NCI-H1694 (cell line): Measurements from ENCODE around the gene CNTNAP5.
A peak's percentile ranks its signal among the peaks of the same experiment; 100 is the strongest.

Experiments
- DNase-seq: peaks from one replicate; lab custom pipeline; 2025; lab: John Stamatoyannopoulos, UW

The CNTNAP5 gene

DNA sequence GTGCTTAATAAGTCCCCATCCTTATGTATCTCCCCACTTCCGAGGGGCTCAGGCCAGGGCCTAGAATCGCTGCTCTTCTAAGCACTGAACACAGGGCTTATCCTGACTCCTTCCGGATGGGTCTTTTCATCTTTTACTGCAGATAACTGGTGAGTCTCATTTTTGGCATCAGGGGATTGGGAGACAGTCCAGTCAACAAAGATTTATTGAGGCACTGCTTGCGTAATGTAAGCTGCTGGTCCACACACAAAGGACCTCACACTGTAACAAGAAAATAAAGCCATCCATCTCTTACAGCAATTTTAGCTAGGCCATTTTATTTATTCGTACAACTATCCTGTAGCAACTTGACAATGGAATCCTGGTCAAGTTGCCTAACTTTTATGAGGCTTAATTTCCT, 600.5 kb downstream of the CNTNAP5 start:
- no peak for DNase-seq

DNA sequence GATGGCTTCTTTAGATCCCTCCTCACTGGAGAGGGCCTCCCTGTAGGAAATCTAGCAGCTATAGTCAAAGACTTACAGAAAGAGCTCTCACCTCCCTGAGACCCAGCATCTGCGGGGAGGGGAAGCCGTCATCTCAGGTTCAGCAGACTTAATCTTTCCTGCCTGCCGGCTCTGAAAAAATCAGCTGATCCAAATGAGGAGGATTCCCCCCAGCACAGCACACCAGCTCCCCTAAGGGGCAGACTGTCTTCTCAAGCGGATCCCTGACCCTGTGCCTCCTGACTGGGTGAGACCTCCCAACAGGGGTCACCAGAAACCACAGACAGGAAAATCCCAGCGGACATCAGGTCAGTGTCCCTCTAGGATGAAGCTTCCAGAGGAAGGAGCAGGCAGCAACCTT, 601.9 kb downstream of the CNTNAP5 start:
- DNase-seq = no peak

DNA sequence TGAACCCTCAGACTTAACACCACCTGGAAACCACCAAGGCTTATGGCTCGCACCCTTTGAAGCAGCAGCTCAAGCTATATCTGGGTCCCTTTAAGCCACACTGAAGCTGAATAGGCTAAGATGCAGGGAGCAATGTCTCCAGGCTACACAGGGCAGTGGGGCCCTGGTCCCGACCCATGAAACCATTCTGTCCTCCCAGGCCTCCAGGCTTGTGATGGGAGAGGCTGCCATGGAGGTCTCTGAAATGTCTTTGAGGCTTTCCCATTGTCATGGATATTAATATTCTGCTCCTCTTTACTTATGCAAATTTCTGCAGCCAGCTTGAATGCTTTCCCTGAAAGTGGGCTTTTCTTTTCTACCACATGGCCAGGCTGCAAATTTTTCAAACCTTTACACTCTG, 608.7 kb downstream of the CNTNAP5 start:
- DNase-seq = no peak

DNA sequence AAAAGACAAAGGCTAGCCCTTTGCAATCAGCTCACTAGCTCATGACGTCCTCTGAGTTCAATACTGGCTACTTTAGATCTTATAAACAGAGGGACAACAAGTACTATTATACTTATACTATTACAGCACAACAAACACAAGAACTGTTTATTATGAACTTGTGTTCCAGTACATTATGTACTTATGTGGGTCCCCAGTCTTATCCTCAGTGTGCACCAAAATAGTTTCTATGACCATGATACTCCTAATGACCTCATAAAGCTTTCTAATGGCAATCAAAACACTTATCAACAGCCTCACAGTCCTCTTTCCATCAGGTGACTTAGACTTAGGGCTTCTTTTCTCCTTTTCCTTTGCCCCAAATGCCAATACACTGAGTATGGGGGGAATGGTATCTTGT, 614.4 kb downstream of the CNTNAP5 start:
- no peak for DNase-seq

DNA sequence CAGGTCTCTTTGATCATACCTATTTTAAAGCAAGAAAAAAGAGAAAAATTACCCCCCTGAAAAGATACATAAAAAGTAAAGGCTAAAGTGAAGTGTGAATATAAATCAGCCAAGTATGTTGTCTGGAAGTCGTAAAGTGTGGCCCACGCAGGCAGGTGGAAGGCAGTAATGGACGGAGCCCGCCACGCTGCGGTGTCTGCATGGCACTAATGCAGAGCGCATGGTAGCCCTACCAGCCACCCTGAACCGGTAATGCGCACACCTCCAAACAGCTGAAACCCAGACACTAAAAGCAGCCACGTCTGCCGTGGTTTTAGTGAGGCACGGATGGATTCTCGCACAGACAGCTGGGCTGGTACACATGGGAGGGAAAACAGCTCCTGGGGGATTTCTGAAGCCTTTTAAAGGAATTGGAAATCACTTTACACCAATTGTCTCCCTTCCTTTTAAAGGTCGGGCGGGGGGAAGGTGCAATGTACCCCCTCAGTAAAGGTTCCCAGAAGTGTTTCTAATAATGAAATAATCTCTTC, 615.2 kb downstream of the CNTNAP5 start:
- DNase-seq = no peak

DNA sequence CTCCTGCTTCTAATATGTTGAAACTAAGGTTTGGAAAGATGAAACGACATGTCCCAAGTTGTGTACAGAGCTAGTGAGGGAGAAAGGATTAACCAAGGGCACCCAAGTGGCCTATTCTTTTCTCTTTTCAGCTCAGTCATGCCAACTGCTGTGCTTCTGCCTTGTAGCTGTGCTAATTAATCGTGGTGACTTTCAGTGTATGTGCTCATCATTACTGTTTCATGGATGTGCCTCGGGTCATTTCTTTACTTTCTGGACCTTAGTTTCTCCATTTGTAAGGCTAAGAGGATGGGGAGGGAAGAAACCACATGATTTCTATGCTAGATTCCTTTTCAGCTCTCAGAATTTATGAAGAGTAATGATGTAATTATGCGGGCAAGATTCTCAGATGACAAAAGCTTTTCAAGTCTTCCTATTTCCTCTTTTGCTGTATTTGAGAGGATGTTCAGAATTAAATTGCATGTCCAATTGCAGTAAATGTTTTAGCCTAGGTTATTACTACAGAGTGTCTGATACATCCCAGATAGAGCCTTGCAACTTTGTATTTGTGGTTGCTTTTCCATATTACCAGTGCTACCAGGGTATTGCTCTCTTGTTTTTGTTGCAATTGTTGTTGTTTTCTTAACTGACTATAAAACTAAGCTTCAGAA, 621.2 kb downstream of the CNTNAP5 start:
- DNase-seq = no peak

DNA sequence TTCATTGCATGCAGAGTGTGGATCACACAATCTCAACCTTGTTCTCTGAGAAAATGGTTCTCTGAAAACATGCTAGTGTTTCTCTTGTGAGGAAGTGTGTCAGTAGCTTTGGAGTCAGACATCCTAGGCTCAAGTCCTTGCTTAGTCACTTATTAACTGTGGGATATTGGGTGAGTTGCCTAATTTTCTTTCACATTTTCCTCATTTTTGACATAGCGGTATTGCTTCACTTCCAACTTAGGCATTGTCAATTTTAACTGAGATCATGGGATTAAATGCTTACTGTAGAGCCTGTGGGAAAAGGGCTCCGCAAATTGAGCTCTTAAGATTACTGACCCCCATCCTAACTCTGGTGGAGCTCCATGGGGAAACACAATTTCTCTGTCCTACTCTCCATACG, 622.2 kb downstream of the CNTNAP5 start:
- no peak for DNase-seq

DNA sequence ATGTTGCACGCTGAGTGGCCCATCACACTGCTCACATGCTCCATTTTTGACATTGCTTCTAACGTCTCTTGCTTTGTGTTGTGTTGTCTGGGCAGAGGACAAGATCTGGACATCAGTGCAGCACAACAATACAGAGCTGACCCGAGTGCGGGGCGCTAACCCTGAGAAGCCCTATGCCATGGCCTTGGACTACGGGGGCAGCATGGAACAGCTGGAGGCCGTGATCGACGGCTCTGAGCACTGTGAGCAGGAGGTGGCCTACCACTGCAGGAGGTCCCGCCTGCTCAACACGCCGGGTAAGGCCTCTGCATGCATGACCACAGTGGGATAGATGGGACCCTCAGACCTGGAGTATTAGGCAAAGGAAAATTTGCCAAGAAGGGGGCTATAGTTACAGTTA, 622.6 kb downstream of the CNTNAP5 start:
- DNase-seq = no peak

DNA sequence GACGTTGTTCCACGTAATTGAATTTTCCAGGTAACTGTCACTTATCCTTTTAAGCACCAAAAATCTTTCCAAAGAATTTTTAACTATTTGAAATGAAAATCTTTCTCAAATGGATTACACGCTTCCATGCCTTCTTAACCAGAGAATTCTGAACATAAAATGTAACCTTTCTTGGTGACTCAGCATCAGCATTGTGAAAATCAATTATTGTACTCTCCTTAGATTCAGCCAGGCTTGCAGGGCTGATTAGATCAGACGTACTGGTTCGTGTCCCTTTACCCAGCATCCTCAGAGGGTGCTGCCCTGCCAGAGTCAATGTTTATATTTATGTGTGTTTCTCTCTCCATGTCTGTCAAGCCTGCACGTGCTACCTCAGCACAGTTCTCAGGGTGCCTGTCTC, 623.9 kb downstream of the CNTNAP5 start:
- no peak for DNase-seq

DNA sequence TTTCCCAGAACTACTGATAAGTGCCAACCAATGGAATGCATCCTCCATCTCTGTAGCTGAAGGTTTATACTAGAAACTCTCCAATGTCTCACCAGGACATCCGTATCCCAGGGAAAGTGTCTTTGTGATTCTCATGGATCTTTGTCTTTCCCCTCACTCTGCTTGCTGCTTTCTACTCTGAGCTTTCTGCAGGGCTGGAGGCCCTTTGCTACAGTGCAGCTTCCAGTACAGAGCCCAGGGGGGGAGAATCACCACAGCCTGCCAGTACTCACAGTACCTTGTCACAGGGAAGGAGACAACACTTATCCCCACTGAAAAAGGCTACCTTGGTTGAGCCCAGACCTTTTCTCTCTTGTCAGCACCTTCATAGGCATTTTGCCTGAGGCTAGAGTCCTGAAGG, 627.0 kb downstream of the CNTNAP5 start:
- no peak for DNase-seq

DNA sequence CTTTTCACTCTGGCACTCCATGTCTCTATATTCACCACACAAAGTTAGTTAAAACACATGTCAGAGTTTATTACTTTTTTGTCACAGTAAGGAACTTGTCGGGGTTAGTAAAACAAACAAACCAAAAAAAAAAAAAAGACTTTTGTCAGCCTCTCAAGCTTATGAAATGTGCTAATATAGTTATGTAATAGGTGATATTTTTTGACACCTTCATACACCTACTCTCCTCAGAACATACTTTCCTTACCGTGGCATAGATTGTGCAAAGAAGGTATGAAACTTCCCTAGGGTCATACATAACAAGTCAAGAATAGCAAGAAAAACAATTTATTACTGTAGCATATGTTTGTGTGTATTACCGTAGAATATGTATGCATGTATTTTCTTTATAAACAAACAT, 633.3 kb downstream of the CNTNAP5 start:
- no peak for DNase-seq

DNA sequence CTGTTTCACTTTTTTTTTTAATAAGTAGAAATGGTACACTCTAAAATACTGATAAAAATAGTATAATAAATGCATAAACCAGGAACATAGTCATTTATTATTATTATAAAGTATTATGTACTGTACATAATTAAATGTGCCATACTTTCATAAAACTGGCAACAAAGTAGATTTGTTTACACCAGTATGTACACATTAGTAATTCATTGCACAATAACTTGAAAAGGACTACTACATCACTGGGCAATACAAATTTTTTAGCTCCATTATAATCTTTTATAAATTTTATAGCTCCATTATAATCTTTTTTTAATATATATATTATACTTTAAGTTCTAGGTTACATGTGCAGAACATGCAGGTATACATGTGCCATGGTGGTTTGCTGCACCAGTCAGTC, 636.5 kb downstream of the CNTNAP5 start:
- no peak for DNase-seq

DNA sequence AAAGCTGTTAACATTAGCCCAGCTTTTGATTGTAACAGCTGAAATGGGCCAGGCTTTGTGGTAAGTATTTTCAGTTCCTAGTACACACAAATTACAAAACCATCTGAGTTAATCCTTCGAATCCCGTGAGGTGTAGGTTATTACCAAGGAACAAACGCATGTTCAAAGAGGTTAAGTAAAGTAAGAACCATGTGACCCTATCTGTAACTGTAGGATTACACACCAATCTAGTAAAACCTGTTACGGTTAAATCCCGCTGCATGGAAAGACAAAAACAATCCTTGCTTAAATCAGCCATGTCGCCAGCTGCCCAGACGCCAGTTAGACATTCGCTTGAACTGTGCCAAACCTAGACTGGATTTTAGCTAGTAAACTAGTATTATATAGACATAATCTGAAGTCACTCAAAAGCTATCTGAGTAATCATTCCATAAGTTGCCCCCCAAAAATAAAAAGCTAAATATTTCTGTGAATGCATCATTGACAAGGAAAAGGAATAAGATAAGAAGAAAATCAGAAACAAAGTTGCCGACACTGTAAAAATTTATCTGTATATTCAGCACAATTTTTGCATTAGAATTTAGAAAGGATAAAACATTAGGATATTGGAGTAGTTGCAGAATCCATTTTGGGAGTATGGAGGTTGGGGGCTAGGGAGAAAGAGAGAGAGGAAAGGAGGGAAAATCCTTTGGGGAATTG, 638.0 kb downstream of the CNTNAP5 start:
- DNase-seq = no peak

DNA sequence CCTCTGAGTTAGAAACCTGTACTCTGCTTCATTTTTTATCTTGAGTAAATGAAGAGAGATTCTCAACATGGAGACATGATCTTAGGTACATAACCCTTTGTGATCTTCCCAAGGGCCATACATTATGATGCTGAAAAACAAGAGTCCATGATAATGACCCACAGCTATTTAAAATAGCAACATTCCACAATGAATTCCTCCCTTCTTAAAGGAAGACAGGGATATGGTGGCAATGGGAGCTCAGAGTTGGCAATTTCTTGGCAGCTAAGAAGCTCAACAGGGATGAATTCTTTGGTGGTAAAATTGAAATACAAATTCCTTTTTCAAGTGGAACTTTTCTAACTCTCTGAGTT, 638.5 kb downstream of the CNTNAP5 start:
- no peak for DNase-seq

DNA sequence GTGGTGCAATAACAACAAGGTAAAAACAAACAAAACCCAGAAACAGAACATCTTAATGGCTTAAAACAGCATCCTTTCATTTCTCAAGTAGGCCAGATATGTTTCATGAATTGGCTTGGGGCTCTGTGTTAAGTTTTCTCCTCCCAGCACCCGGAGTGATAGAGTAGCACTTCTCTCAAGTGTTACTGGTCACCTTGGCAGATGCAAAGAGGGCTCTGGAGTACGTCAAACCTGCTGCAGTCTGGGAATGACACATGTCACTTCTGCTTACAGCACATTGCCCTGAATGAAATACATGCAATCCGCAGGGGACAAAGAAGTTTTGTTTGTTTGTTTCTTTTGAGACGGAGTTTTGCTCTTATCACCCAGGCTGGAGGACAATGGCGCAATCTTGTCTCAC, 639.3 kb downstream of the CNTNAP5 start:
- DNase-seq = no peak

DNA sequence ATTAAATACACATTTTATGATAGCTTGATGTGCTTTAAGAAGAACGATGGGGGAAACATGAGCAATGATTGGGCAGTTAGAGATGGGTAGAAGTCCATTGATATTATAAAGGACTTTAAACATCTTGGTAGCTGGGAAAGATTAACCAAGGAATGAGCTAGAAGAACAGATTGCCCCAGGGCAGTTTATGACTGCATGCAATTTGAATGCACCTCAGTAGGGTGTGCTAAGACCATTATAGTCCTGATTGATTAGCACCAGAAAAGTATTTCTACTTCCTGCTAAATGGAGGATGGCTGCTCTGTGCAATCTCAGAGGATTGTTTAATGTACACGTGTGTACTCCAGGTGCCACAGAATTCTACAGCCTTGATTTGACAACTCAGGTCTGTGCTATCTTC, 641.9 kb downstream of the CNTNAP5 start:
- DNase-seq = no peak

DNA sequence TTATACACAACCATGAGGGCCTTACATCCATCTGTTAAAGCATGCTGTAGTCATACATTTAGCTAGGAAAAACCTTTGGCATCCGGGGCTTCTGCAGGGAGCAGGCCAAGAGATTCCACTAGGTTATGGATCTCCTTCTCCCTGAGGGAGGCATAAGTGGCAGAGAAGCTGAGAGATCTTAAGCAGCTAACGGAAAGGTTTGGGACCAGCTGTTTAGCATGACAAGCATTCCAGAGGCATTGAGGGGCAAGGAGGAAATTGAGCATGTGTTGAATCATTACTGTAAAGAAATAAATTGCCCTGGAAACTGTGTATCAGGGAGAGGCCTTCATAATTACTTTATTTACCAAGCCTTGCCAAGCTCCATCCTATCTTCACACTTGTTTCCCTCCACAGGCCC, 643.1 kb downstream of the CNTNAP5 start:
- DNase-seq = no peak

DNA sequence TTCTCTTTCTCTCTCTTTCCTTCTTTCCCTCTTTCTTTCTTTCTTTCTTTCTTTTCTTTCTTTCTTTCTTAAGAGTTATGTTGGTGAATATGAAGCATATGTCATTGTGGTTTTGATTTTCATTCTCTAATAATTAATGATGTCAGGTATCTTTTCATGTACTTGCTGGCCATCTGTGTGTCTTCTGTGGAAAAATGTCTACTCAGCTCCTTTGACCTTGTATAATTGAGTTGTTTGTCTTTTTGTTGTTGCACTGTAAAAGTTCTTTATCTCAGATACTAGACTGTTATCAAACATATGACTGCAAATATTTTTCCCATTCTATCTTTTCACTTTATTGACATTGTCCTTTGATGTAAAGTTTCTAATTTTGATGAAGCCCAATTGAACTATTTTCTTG, 645.1 kb downstream of the CNTNAP5 start:
- no peak for DNase-seq

DNA sequence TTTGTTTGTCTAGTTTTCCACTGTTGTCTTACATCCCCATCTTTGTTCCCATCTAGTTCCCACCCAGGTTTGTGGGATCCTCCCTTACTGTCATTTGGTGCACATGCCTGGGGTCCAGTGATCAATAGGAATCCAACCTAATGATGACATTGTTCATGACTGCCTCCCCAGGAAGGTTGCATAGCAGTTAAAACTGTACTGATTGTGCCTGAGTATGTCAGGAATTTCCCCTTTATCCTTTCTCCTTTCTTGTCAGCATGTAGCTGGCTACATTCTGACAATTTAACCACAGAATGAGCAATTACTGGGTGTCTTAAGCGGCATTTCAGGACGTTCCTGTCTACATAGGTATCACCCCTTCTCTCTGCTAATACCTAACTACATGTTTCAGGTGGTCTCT, 653.0 kb downstream of the CNTNAP5 start:
- DNase-seq = no peak

DNA sequence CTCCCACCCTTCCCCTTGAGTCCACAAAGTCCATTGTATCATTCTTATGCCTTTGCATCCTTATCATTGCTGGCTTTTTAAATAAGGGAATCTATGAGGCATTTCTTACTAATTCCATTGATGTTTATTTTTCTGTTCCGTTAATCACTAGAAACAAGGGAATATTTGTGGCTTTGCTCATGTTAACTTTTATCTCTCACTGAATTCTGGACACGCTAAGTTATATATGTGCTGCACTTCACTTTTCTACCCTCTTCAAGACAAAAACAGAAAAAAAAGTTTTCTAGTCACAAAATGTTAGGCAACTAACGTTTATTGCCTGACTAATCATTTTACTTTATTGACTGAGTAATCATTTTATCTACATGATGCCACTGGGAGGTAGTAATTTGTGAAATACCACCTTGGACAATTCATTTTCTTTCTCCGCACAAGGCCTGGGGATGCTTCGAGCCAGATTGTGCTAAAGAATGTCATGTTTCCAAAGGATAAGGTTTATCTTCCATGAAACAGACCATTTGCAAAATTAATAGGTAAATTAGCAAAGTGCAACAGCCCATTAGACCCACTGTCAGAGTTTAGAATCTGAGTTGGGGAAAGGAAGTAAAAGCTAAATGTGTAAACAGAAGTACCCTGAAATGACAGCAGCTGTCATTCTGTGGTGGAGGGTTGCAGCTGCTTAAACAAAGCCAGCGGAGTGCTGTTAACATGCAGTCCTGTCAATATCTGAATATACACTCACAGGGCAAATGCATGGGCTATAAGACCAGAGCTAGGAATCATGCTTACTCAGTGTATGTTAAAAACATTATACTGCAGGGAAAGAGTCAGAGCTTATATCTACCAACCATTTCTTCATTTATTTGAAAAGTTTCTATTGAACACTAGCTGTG, 658.7 kb downstream of the CNTNAP5 start:
- DNase-seq = peak; percentile 8

DNA sequence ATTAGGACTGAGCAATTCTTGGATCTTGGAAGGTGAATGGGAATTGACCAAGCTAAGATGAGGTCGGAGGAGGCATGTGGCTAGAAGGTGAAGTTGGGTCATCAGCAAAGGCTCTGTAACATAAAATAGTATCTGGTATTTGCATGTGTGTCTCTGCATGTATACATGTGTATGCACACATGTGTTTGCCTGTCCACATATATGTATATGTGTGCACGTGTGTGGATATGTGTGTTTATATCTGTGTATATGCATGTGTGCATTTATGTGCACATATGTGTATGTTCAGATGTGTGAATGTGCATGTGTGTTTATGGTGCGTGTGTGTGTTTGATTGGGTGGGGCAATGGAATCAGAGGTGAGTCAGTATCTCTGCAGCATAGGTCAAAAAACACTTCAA, 664.3 kb downstream of the CNTNAP5 start:
- DNase-seq = no peak

DNA sequence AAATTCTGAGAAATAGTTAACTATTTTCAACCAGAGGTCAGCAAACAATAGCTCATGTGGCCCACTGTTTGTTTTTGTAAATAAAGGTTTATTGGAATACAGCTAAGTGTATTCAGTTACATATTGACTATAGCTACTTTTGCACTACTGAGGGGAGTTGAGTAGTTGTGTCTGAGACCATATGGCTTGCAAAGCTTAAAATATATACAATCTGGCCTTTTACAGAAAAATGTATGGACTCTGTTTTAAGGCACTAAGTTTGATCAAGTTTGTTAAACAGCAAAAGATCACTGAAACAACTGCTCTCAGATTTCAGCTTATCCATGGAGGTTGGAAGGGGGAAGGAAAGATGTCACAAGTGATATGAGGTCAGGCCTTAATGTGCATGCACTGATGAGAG, 667.1 kb downstream of the CNTNAP5 start:
- DNase-seq = no peak

DNA sequence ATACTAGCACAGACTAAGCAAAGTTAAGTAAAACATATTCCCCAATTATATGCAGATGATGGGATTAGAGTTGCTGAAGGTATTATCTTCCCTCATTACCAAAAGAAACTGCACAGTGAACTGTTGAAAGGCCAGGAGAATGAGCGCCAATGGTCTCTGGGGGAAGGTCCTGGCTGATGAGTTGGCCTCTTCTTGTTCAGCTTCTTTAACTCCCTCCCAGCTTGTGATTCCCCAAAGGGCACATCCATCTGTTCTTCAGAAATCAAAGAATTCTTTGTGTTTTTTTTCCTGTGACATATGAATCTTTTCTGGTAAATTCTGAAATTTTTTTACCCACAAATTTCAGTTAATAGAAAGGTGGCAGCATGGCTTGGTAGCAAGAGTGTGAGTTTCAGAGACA, 667.6 kb downstream of the CNTNAP5 start:
- DNase-seq = no peak
